HG03469 (cell line): ENCODE measurements around the gene STRADA.

Experiments used
- ATAC-seq: cut with Tn5 transposase; IDR thresholded peaks from one replicate; pipeline ENCODE4 v1.9.1; 2021; ENCODE audit warnings: mild to moderate bottlenecking, moderate library complexity, moderate number of reproducible peaks; ENCODE audit not compliant: unreplicated experiment

STRADA gene

DNA sequence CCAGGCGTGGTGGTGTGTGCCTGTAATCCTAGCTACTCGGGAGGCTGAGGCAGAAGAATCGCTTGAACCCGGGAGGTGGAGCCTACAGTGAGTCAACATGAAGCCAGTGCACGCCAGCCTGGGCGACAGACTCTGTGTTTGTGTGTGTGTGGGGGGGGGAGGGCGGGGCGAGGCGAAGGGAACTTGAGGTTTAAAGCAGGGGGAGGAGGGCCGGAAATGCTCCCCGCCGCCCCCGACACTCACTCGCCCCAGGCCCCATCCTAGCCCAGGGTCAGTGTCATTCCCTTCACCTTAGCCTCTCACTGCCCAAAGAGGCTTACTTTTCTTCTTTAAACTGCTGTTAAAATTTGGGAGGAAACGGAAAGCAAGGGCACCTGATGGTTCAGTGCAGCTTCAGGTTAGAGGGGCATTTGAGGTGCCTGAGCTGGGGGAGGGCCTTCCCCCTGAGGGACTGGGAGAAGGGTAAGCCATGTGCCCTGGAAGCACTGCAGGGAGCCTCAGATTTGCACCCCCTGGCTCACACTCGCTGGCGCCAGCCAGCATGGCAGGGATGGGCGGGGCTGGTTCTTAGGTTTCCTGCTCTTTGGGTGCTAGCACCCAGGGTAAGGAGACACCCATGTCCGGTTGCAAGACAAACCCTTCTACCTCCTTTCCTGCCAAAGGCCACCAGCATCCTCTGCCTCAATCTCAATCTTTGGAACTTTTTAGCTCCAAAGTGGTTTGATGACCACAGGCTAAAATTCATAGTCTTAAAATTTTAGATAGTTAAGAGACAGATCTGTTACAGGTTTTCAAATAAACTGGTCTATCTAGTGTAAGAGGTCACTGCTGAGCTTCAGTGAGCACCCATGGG, 39.5 kb downstream of the STRADA start:
- no peak for ATAC-seq

GRCh38 chr17:63701456-63701820, 40.2 kb downstream of the STRADA start:
- no peak for ATAC-seq

DNA sequence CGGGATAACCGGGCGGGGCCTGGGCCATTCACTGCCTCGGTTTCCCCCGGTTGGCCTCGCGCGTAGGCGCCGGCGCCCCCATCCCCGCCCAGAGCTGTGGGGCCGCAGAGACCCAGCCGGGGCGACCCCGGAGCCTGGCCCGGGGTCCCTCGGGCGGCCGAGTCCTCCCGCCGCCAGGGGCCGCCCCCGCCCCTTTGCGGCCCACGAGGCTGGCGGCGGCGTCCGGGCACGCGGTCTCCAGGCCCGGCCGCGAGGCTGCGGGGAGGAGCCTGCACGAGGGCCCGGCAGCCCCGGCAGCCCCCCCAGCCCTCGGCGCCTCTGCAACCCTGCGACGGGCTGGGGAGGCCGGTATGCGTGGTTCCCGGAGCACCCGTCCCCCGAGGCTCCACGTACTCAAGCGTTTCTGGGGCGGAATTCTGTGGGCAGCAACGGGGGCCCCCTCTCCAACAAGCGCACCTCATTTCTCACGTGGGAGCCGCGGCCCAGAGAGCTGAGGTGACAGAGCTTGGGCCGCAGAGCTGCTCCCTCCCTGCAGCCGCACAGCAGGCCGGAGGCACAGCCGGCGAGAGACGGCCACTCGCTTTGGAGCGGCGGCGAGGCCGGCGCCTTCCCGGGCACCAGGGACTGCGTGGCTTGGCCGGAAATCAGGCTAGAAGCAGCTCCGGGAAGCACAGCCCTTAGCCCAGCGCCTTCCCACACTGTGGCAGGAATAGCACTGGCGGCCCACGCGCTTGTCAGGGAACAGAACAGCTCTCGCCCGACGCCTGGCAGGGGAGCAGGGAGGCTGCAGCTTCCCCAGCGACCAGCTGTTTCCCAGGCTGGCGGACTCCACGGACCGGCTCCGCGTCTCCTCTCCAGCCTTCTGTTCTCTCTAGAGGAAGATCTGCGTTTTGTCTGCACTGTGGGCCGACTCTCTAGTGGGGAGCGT, 40.8 kb downstream of the STRADA start:
- ATAC-seq = no peak

GRCh38 chr17:63699638-63700527, 41.7 kb downstream of the STRADA start, which contains the start of gene LIMD2:
Gene LIMD2, minus strand, starts transcription at chr17:63700125. Its CDS starts 827 bp downstream, at chr17:63699298.
- ATAC-seq = no peak

- ATAC-seq = no peak
Measured at GRCh38 chr17:63698886-63699637, 42.5 kb downstream of the STRADA start.

- no peak for ATAC-seq
Measured at GRCh38 chr17:63698381-63698885, 43.2 kb downstream of the STRADA start.

DNA sequence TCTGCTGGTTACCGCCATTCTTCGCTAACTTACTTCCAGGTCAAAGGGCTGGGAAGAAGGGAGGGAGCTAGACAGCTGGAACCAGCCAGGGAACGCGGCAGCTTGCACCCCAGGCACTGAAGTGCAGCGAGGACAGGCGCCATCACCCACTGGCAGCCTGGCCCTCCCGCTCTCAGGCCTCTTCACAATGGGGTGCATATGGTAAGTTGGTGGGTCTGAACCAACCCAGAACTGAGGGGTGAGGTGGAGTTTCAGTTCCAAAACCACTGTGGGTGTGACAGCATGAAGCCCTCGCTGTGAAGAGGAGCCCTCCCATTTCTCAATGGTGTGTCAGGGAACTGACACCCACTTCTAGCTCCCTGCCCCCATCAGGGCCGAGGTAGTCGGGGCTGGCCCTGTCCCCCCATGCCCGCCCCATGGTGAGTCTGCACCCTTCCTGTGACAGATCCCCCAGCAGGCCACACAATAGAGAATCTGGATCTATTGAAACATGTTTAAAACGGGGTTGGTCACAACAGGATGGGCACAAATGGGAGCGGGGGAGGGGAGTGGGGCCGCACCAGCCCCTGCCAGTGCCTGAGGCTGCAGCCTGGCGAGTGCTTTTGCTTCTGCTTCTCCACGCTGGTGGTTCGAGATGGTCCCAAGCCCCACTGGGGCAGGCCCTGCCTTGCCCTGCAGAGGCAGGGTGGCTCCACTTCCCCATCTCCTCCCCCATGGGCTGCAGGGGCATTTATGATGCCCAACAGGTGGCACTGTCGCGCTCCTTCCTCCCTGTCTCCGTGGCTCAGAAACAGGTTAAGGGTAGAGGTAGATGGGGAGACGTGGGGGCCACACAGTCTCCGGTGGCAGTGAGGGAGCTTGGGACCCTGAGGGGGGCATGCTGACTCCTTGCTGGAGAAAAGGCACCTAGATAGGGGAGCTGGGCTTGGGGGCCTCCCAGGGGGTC, 44.0 kb downstream of the STRADA start:
- no peak for ATAC-seq

DNA sequence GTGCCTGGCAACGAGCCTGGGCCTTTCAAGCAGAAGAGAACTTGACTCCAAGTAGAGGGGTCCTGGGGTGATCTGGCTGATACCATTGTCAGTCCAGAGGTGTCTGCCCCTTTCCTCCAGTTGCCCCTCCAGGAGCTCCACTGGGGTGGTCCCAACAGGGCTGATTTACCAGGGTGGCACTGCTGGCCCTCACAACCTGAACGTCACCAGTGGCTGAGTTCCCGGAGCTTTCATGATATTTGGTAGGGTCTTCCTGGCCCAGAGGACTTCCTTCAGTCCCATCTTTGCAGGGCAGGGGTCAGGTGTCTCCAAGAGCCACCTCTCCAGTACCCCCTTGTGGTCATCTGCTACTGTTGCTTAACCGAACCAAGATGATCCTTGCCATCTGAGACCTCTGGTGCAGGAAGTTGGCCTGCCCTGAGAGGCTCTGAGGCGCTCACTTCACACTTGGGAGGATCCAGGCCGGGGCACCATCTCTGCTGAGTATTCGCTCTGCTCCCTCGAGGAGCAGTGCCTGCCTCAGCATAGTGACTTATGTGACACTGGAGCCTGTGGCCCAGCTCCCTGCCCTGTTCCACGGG, 45.1 kb downstream of the STRADA start:
- no peak for ATAC-seq

DNA sequence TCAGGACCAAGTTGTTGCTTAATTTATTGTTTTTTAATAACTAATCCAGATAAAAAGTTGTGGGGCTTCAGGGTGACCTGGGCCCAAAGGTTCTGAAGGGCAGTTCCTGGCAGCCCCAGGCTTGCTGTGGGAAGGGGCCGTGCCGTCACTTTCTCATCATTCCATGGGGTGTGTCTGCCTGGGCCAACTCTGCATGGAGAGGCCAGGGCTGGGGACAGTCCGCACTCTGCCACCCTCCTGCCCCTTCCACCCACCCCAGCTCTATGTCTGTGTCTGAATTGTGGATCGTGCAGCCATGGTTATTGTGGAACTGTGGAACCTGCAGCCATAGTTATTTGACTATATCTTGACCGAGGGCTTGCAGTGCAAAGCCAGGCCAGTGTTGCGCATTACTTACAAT, 45.7 kb downstream of the STRADA start:
- ATAC-seq = no peak

- no peak for ATAC-seq
Measured at GRCh38 chr17:63694950-63695773, 46.4 kb downstream of the STRADA start.

DNA sequence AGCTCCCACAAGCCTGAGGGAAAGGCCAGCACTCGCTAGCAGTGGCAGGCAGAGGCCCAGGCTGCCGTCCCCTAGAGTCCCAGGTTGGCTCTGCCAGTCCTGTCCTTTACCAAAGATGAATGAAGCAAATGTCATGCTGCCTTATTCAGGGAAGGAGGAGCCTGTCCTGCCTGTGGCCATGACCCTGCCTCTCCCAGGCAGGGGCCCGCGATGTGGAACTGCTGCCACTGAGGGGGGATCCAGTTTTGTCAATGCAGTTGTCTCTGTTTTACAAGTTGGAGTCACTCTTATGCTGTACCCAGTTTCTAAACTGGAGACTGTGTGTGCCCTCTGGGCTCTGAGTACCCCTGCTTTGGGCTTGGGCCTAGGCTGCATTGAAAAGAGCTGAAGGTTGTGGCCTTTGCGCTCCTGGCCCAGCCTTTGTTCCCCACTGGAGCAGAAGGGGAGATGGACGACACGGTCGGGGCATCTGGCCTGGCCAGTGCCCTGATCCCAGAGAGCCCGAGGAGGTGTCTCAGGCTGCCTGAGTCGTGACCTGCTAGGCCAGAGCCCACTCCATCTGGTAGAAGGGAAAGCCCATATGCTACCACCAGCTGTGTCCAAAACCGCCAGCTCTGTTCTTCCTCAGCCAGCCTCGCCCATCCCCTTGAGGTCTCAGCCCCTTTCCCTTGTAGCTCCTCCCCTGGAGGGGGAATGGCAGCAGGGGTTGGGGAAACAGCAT, 47.2 kb downstream of the STRADA start:
- ATAC-seq = no peak

DNA sequence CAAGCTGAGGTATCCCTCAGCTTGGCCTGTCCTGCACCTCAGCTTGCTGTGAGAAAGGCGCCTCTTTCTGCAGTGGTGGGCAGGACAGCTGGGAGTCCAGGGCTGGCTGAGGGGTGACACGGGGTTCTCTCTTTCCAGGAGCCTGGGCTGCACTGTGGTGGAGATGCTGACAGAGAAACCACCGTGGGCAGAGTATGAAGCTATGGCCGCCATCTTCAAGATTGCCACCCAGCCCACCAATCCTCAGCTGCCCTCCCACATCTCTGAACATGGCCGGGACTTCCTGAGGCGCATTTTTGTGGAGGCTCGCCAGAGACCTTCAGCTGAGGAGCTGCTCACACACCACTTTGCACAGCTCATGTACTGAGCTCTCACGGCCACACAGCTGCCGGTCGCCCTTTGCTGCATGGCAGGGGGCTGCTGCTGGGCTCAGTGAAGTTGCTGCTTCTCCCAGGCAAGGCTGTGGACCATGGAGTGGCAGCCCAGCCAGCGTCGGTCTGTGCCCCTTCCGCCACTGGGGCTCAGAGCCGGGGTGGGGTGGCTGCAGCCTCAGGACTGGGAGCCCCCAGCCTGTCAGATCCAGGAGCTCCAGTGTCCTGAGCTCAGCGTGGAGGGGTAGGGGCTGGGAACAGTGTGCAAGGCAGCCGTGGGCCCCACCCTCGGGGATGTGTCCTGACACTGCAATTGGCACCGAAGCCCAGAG, 48.0 kb downstream of the STRADA start:
- no peak for ATAC-seq

- ATAC-seq = no peak
Measured at GRCh38 chr17:63692195-63692816, 49.3 kb downstream of the STRADA start.

- no peak for ATAC-seq
Measured at GRCh38 chr17:63689479-63689878, 52.1 kb downstream of the STRADA start.

GRCh38 chr17:63688396-63689020, 53.1 kb downstream of the STRADA start:
- ATAC-seq = no peak
